HL-60 (cell line): ENCODE results near the gene PGAM2.

ENCODE experiments used
- CTCF ChIP-seq: IDR thresholded peaks from one replicate; pipeline ENCODE4 v1.5.1; 2011; ENCODE audit warnings: low read length, control low read depth, inconsistent platforms; ENCODE audit not compliant: insufficient read depth
- POLR2AphosphoS5 ChIP-seq: IDR thresholded peaks from 2 replicates; pipeline ENCODE4 v1.6.1; 2012; ENCODE audit warnings: low read depth
- REST ChIP-seq: IDR thresholded peaks from 2 replicates; pipeline ENCODE4 v1.6.1; 2012; ENCODE audit warnings: low read depth; ENCODE audit not compliant: insufficient replicate concordance
- SPI1 ChIP-seq: IDR thresholded peaks from 2 replicates; pipeline ENCODE4 v1.6.1; 2012; ENCODE audit warnings: low read depth, mild to moderate bottlenecking, borderline replicate concordance

GRCh38 chr7:44067064-44067951 lies 1.9 kb upstream of the PGAM2 start:
- TF ChIP-seq CTCF (no peak), POLR2AphosphoS5 (peak; percentile 14), REST (no peak), SPI1 (no peak)
